Calu3 (cell line): ENCODE measurements around the gene FKBP1B. TPM values are rescaled to one million over a fixed set of nuclear protein-coding genes. Genes with fewer than 3 reads are reported as not detected.

Experiments used
- BruUV-seq: library from RNA; stranded (reverse); fragments of 400-500 nt; replicated peaks from 2 replicates; lab custom pipeline; 2021; lab: Mats Ljungman, UMichigan
- CTCF ChIA-PET: fragments of 300-600 bp; sonication (Branson Sonifier 250); formaldehyde crosslinking; loops from one replicate; lab custom pipeline; 2022; ENCODE audit warnings: antibody characterized with exemption; lab: Charles Lee
- DNase-seq: peaks from one replicate; pipeline ENCODE4 v3.0.0; 2022
- H3K27ac Mint-ChIP-seq: one replicate; pipeline ENCODE4 v1.8.0; 2022; ENCODE audit warnings: mixed read lengths; ENCODE audit not compliant: unreplicated experiment
- H3K27me3 Mint-ChIP-seq: one replicate; pipeline ENCODE4 v1.8.0; 2022; ENCODE audit warnings: mixed read lengths; ENCODE audit not compliant: unreplicated experiment
- H3K36me3 Mint-ChIP-seq: one replicate; pipeline ENCODE4 v1.8.0; 2022; ENCODE audit warnings: mild to moderate bottlenecking, moderate library complexity, mixed read lengths; ENCODE audit not compliant: insufficient read depth, unreplicated experiment
- H3K4me1 Mint-ChIP-seq: one replicate; pipeline ENCODE4 v1.8.0; 2022; ENCODE audit warnings: mild to moderate bottlenecking, low read depth, mixed read lengths; ENCODE audit not compliant: unreplicated experiment
- H3K4me3 Mint-ChIP-seq: one replicate; pipeline ENCODE4 v1.8.0; 2022; ENCODE audit warnings: mild to moderate bottlenecking, low read depth, moderate library complexity, mixed read lengths; ENCODE audit not compliant: unreplicated experiment
- H3K9me3 Mint-ChIP-seq: one replicate; pipeline ENCODE4 v1.8.0; 2022; ENCODE audit warnings: low read depth, mixed read lengths; ENCODE audit not compliant: unreplicated experiment
- intact Hi-C: fragments of 100-400 bp; cut with micrococcal nuclease; formaldehyde crosslinking; loops from one replicate; pipeline ENCODE4 v1.10.0; 2022; ENCODE audit not compliant: unreplicated experiment
- total RNA-seq: library from RNA; stranded (reverse); gene quantifications from 2 replicates; pipeline ENCODE4 v1.2.3, GENCODE V29; 2022
- TF ChIP-seq, protein P1 (sequence below): fragments of 200-600 bp; IDR thresholded peaks from one replicate; pipeline ENCODE4 v1.8.0; 2022; ENCODE audit warnings: antibody characterized with exemption; ENCODE audit not compliant: unreplicated experiment

Gene FKBP1B
- total RNA-seq, 1 experiment from 2014 or later: 8.2 TPM

DNA sequence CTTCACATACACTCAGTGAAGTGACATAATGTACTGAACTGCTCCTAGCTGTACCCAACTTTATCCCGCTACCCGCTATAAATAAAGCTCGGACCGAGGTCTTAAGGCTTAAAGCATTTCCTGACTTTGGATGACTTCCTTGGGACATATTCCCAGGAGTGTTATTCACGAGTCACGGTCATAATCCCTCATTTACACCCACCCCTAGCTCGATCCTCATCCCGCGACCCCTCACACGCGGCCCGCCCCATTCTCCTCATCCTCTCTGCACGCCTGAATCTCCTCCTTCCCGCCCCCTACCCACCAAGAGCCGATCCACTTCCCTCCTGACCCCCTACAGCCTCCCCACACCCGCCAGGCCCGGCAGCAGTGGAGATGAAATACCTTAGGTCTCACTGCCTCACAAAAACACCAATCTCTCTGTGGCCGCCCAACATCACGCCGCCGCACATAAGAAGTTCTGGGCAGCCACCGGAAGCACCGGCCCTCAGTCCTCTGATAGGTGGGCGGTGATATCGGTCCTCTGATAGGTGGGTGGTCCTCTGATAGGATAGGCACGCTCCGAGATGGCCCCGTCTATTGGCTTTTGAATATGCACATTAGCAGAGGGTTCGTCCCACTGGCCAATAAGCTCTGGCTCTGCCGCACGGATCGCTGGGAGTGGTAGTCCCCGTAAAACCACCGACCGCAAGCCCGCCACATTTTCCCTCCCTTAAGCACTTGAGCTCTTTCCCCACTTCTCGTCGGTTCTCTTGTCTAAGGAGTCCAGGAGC, 2.4 kb upstream of the FKBP1B start, which contains the start of gene WDCP:
Gene WDCP (minus strand): TSS at position 462 of the 773 bp plus-strand sequence. CDS start 7,897 bp downstream, outside the sequence.
- TF ChIP-seq, protein P1, sequence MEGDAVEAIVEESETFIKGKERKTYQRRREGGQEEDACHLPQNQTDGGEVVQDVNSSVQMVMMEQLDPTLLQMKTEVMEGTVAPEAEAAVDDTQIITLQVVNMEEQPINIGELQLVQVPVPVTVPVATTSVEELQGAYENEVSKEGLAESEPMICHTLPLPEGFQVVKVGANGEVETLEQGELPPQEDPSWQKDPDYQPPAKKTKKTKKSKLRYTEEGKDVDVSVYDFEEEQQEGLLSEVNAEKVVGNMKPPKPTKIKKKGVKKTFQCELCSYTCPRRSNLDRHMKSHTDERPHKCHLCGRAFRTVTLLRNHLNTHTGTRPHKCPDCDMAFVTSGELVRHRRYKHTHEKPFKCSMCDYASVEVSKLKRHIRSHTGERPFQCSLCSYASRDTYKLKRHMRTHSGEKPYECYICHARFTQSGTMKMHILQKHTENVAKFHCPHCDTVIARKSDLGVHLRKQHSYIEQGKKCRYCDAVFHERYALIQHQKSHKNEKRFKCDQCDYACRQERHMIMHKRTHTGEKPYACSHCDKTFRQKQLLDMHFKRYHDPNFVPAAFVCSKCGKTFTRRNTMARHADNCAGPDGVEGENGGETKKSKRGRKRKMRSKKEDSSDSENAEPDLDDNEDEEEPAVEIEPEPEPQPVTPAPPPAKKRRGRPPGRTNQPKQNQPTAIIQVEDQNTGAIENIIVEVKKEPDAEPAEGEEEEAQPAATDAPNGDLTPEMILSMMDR: no peak
- Mint-ChIP-seq H3K9me3 (no peaks in the 10 kb centered on the region), H3K27ac (peak within 1 kb of the TSS; percentile 50), H3K4me3 (peak within 1 kb of the TSS; percentile 88), H3K36me3 (peaks cover 34% of the 10 kb centered on the region), H3K27me3 (no peaks in the 10 kb centered on the region), H3K4me1 (peaks cover 9% of the 10 kb centered on the region)
- intact Hi-C loops: loop anchor here (2.0 kb wide), 1 partner anchor 30 kb away; the partner anchor contains the start of gene SF3B6
- CTCF ChIA-PET: interaction anchor here (0.5 to 1.8 kb wide), 7 partner anchors 13 to 248 kb away, joined by 3 to 13 read pairs (median 4); partner anchors contain the start of genes ATAD2B, SF3B6 and TP53I3
- peak; percentile 94 for DNase-seq
- BruUV-seq: no TSS peak

DNA sequence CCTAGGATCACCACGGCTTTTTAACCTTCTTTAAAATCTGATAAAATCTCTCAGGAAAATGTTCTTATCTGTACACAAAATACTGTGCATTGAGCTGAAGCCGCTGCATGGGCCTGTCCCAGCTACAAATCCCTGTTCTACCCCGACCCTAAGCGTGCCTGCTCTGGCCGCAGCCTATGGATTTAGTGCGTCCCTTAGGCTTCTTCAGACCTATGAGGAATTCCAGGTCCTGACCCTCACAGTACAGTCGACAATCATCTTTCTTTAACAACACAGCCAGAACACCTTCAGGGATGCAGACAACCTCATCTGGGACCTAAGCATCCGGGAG, 1.9 kb upstream of the FKBP1B start:
- peak overlapping the region; percentile 88 for H3K4me3 Mint-ChIP-seq
- no TSS peak for BruUV-seq
- no peaks in the 10 kb centered on the region for H3K27me3 Mint-ChIP-seq
- no peak for DNase-seq
- peak overlapping the region; percentile 50 for H3K27ac Mint-ChIP-seq
- intact Hi-C loops: loop anchor here (2.0 kb wide), 1 partner anchor 29 kb away; the partner anchor contains the start of gene SF3B6
- no peaks in the 10 kb centered on the region for H3K9me3 Mint-ChIP-seq
- TF ChIP-seq, protein P1: no peak
- H3K36me3 Mint-ChIP-seq: peaks cover 34% of the 10 kb centered on the region
- CTCF ChIA-PET: interaction anchor here (0.5 to 1.8 kb wide), 6 partner anchors 18 to 248 kb away, joined by 3 to 13 read pairs (median 6); partner anchors contain the start of genes ATAD2B, SF3B6 and TP53I3
- peaks cover 9% of the 10 kb centered on the region for H3K4me1 Mint-ChIP-seq

DNA sequence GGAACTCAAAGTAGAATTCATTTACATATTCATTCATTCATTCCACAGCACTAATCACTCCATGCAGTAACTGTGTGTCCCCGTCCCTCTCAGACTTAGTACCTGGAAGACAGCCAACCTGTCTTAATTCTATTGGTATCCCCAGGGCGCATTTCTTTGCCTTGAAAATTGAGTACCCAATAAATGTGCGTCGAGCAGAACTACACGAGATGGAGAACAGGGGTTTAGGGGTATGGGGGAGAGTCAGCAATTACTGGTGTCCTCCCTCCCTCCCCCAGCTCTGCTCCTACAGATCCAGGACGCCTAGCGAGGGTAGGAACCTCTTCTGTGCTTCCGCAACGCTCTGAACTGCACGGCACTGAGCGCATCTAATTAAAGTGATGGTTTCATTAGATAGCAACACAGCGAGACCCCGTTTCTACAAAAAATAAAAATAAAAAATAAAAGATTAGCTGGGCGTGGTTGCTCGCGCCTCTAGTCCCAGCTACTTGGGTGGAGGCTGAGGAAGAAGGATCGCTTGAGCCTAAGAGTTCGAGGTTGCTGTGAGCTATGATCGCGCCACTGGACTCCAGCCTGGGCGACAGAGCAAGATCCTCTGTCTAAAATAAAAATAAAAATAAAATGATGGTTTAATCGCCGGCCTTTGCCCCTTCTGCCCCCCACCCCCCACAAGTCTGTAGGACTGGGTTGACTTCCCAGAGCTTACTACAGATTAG, 614 bp upstream of the FKBP1B start:
- DNase-seq: no peak
- TF ChIP-seq, protein P1: no peak
- Mint-ChIP-seq H3K27me3 (no peaks in the 10 kb centered on the region), H3K4me3 (no peak overlapping the region), H3K4me1 (peaks cover 9% of the 10 kb centered on the region), H3K27ac (peak overlapping the region; percentile 63), H3K9me3 (no peaks in the 10 kb centered on the region), H3K36me3 (peaks cover 29% of the 10 kb centered on the region)
- CTCF ChIA-PET: interaction anchor here (1.0 kb wide), 2 partner anchors 27 to 122 kb away, joined by 4 to 5 read pairs; partner anchors contain the start of genes ATAD2B and SF3B6
- no TSS peak for BruUV-seq
- intact Hi-C loops: no loop called here
